HG03575 (cell line): Measurements from ENCODE around the gene NUP43.
"Not testable (repeated sequence)": the region's sequence is repeated elsewhere in the genome, so short reads cannot be mapped to it uniquely, and the experiment has no call there.

Source experiments
- ATAC-seq: cut with Tn5 transposase; IDR thresholded peaks from one replicate; pipeline ENCODE4 v1.9.1; 2021; ENCODE audit not compliant: unreplicated experiment, insufficient number of reproducible peaks, low FRiP score; ENCODE audit errors: extremely low read depth

NUP43 gene

DNA sequence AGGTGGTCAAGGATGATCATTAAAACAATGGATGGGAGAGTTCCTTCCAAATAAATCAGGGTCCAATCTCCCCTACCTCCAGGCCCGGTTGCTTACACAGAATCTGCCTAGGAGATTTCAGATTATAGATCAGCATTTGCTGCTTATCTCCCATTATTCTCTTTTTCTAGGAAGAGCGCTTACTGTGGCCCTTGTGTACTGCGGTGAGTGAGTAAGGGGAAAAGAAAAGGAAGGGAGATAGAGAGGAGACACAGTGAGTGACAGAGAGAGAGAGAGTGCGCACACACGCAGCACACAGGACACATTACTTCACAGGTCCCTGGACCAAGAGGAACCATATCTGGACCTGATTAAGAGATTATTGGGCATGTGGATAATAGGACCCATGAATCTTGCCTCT lies 34.6 kb downstream of the NUP43 start:
- no peak for ATAC-seq

DNA sequence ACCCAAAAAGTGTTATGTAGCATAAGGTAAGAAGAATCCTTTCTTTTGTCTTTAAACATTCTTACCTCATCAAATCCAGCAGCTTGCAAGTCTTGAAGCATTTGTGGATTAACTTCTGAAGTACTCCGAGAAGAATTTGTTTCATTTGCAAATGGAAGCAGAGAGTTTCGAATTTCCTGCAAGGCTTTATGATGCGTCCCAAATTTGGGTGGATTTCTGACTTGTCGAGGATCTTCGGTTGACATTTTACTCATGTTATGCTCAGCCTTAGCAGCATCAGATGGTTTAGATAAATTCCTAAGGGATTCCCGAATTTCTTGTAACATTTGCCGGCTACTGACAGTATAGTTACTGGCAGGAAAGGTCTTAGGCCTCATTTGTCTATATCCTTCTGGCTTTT lies 44.6 kb downstream of the NUP43 start:
- no peak for ATAC-seq

DNA sequence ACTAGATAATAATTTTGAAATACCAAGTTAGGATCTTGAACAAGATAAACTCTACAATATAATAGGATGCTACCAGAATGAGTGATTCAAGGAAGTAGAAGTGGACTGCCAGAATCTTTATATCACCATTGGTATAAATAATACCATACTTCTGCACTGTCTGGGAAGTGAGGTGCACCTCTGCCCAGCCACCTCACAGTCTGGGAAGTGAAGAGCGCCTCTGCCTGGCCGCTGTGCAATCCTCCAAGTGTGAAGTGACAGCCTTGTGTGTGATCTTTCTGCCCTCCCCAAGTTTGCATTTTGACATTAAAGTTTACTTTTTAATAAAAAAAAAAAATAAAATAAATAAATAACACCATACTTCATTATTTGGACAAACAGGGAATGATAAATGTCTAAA lies 47.2 kb downstream of the NUP43 start:
- ATAC-seq: no peak

DNA sequence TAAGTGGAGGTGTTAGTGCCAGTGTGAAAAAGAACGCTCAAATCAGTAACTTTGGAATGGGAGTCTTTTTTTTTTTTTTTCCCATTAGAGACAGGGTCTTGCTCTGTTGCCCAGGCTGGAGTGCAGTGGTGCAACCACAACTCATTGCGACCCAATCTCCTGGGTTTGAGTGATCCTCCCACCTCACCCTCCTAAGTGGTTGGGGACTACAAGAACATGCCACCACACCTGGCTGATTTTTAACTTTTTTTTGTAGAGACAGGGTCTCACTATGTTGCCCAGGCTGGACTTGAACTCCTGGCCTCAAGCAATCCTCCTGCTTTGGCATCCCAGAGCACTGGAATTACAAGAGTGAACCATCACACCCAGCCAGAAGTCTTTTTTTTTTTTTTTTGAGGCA lies 48.2 kb downstream of the NUP43 start:
- ATAC-seq: no peak

DNA sequence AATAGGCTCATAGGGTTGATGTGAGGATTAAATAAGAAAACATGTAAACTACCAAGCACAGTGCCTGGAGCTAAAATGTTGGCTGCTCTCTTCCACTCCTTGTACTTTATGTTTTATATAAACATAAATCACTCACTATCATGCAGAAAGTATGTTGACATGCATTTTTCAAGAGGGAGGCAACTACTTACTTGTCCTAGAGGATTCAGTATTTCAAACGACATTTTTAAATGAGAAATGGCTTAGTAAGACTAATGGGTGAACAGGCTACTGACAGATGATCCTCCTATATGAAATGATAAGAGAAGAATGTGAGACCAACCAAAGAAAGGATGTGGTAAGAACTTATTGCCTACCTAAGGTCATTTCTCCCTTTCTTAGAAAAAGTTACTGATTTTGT lies 49.4 kb downstream of the NUP43 start:
- ATAC-seq: no peak

DNA sequence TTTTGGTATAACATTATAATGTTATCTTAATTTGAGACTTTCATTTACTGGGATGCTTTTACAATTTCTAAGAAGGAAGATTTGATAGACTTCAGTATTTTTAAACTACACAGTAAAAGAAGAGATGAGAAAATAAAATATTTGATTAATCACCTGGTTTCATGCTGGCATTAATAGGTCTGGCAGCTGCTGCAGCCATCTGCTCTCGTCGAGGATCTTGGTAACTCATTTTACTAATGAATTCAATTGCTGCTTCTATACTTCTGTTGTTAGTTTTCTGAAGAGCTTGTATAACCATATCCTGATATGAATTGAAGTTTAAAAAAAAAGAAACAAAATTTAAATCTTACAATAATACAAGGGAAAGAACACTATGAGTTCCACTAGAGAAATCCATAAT lies 51.4 kb downstream of the NUP43 start:
- ATAC-seq: no peak

DNA sequence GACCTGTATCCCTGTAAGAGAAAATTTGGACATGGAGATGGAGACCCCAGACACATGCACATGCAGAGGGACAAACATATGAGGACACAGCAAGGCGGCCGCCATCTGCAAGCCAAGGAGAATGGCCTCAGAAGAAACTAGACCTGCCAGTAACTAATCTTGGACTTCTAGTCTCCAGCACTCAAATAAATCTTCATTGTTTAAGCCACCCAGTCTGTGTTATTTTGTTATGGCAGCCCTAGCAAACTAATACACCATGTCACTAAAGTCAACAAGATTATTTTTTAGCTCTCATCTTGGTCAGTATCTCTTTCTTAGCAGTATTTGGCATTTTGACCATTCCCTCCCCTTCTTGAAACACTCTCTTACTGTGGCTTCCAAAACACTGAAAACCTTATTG lies 55.1 kb downstream of the NUP43 start:
- no peak for ATAC-seq

DNA sequence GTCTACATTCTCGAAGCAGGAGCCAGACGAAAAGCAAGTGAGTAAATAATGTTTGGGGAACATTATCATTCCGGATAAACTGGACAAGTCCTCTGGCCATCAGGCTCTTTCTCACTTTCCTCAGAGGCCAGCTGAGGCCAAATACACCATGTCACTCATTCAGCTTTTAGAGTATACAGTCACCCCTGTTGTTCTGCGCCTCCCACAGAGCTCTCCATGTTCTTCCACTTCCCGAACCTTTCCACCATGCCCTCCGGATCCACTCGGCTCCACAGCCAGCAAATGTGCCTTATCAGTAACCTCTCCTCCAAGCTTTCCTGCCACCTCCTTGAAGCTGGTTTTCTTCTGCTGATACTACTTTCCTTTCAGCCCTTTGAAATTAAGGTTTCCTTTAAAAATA lies 60.1 kb downstream of the NUP43 start:
- no peak for ATAC-seq

DNA sequence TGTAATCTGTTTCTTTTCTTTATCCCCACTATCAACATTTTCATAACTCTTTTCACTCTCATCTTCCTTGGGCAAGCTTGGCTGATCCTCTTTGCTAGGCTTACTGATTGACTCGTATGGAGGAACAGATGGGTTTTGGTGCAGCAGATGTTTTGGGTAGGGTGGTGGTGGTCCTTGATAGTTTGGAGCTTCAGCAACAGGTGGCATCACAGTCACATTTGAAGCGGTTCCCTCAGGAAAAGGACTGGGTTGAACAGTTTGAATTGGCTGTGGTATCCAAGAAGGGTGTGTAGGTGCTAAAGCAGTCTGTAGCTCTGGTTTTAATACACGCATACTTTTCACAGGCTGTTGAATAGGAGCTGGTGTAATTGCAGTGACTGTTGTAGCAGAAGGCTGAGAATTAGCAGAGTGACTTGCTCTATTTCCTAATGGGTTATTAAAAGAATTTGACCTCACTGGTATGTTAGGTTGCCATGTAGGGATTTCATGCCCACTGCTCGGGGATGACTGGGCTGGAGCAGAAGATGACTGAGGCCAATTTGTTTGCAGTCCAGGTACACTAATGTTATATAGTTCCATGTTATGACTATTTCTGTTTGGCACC lies 63.0 kb downstream of the NUP43 start:
- ATAC-seq: no peak

DNA sequence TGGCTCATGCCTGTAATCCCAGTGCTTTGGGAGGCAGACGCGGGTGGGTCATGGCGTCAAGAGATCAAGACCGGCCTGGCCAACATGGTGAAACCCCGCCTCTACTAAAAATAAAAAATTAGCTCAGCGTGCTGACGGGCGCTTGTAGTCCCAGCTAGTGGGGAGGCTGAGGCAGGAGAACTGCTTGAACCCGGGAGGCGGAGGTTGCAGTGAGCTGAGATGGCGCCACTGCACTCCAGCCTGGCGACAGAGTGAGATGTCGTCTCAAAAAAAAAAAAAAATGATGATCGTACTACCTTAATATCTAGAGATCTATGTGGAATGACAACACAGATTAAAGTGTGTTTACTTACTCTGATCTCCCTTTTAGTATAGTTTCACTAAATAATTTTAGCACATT lies 64.5 kb downstream of the NUP43 start:
- not testable (repeated sequence) for ATAC-seq

DNA sequence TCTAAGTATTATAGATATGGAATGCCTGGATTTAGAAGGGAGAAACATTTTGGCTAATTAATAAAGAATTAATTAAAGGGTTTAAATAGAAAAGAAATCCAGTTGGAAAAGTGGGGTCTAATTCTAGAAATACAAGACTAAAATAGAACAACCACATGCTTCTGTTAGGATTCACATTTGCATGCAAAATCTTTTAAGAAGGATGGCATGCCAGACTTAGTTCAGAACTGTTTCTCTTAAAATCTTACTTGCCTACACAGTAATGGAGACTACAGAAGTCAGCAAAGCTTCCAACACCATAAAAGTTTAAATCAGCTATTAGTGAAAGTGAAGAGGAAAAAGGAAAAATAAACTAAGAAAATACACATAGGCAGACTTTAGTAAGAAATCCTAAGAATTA lies 65.1 kb downstream of the NUP43 start:
- ATAC-seq: no peak

DNA sequence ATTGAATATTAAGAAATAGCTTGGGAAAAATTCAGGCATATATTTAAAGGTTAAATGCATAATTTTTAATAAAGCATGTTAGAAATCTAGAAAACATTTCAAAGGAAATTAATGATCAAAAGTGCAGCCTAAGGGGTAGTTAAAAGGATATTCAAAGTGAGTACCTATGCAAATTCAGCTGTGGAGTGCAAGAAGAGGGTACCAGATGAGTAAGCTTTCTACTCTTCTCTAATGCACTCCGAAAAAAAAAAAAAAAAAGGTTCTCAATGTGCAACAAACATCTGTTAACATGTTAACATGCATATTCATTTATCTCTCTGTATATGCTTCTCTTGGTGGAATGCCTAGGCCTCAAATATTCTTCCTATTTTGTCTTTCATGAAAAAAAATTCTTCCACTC lies 65.8 kb downstream of the NUP43 start:
- no peak for ATAC-seq
